Type B pancreatic cell (in vitro differentiated cells): Measurements from ENCODE around the gene HRH1. TPM values are rescaled to one million over a fixed set of nuclear protein-coding genes. Genes with fewer than 3 reads are reported as not detected.

Experiments used
- DNase-seq: peaks from one replicate; pipeline ENCODE4 v3.0.0; 2021; ENCODE audit warnings: mixed read lengths; ENCODE audit not compliant: unreplicated experiment; ENCODE audit errors: extremely low spot score
- H3K27ac Mint-ChIP-seq: 2 replicates; pipeline ENCODE4 v1.8.0; 2021; ENCODE audit warnings: mild to moderate bottlenecking, mixed read lengths
- H3K27me3 Mint-ChIP-seq: 2 replicates; pipeline ENCODE4 v1.8.0; 2021; ENCODE audit warnings: mixed read lengths
- H3K36me3 Mint-ChIP-seq: 2 replicates; pipeline ENCODE4 v1.8.0; 2021; ENCODE audit warnings: mixed read lengths
- H3K4me1 Mint-ChIP-seq: one replicate; pipeline ENCODE4 v1.8.0; 2021; ENCODE audit warnings: mixed read lengths; ENCODE audit not compliant: unreplicated experiment
- H3K4me3 Mint-ChIP-seq: 2 replicates; pipeline ENCODE4 v1.8.0; 2021; ENCODE audit warnings: mild to moderate bottlenecking, mixed read lengths
- H3K9me3 Mint-ChIP-seq: 2 replicates; pipeline ENCODE4 v1.8.0; 2021; ENCODE audit warnings: mixed read lengths
- total RNA-seq: library from RNA; stranded (reverse); gene quantifications from 2 replicates; pipeline ENCODE4 v1.2.1, GENCODE V29; 2021; ENCODE audit warnings: low replicate concordance
- TF ChIP-seq, protein P1 (sequence below): fragments of 200-600 bp; sonication (generic); conservative IDR thresholded peaks from 2 replicates; pipeline ENCODE4 v1.5.0; 2021; ENCODE audit warnings: antibody characterized with exemption, mild to moderate bottlenecking

Gene HRH1
- total RNA-seq, 1 donor from 2014 or later: 4.7 TPM

- Mint-ChIP-seq H3K4me1 (peaks cover 18% of the 10 kb centered on the region), H3K27me3 (peaks cover 35% of the 10 kb centered on the region), H3K27ac (no peak overlapping the region), H3K4me3 (no peak overlapping the region), H3K9me3 (no peaks in the 10 kb centered on the region), H3K36me3 (no peaks in the 10 kb centered on the region)
- no peak for DNase-seq
- TF ChIP-seq, protein P1, sequence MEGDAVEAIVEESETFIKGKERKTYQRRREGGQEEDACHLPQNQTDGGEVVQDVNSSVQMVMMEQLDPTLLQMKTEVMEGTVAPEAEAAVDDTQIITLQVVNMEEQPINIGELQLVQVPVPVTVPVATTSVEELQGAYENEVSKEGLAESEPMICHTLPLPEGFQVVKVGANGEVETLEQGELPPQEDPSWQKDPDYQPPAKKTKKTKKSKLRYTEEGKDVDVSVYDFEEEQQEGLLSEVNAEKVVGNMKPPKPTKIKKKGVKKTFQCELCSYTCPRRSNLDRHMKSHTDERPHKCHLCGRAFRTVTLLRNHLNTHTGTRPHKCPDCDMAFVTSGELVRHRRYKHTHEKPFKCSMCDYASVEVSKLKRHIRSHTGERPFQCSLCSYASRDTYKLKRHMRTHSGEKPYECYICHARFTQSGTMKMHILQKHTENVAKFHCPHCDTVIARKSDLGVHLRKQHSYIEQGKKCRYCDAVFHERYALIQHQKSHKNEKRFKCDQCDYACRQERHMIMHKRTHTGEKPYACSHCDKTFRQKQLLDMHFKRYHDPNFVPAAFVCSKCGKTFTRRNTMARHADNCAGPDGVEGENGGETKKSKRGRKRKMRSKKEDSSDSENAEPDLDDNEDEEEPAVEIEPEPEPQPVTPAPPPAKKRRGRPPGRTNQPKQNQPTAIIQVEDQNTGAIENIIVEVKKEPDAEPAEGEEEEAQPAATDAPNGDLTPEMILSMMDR: no peak
Measured at GRCh38 chr3:11198495-11198894, 44.2 kb downstream of the HRH1 start.

DNA sequence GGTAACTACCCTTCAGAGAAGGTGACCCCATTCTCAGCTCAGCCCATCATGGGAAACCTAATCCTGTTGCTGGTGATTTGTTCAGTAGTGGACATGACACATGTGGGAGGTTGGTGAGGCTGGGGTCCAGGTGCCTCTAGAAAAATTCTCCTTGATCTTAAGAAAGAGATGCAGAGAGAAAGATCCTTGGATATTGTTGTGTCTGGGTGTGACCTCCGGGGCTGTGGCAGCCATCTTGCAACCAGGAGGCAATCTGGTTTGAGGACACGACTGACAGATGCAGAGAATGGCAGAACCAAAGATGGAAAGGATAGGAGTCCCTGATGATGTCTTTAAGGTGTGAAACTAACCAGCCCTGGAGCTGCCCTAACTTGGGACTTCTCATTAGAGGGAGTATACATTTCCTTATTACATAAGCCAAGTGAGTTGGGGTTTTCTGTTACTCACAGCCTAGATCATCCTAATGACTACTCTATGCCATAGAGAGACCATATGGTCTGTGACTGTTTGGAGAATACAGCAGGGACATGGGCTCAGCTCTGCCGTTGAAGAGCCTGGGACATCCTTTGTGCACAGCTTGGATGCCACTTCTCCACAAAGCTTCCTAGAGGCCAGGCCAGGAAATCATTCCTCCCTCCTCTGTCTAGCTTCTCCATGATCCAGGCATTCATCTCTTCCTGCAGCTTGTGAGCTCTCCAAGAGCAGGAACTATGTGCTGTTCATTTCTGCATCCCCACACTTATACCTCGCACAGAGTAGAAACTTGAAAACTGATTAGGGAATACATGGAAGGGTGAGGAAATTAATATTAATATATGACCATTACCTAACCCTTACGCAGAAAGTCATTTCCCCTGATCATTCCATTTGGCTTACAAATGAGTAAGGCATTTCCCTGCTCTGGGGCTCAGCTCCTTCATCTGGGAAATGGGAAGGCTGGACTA, 45.9 kb downstream of the HRH1 start:
- Mint-ChIP-seq H3K36me3 (no peaks in the 10 kb centered on the region), H3K4me1 (peaks cover 18% of the 10 kb centered on the region), H3K9me3 (no peaks in the 10 kb centered on the region), H3K27ac (no peak overlapping the region), H3K4me3 (no peak overlapping the region), H3K27me3 (peaks cover 35% of the 10 kb centered on the region)
- TF ChIP-seq, protein P1: no peak
- no peak for DNase-seq

- Mint-ChIP-seq H3K27ac (no peak overlapping the region), H3K36me3 (no peaks in the 10 kb centered on the region), H3K9me3 (no peaks in the 10 kb centered on the region), H3K27me3 (peaks cover 28% of the 10 kb centered on the region), H3K4me3 (no peak overlapping the region), H3K4me1 (peaks cover 10% of the 10 kb centered on the region)
- no peak for DNase-seq
- TF ChIP-seq, protein P1: no peak
Measured at GRCh38 chr3:11201251-11202019, 47.1 kb downstream of the HRH1 start.

DNA sequence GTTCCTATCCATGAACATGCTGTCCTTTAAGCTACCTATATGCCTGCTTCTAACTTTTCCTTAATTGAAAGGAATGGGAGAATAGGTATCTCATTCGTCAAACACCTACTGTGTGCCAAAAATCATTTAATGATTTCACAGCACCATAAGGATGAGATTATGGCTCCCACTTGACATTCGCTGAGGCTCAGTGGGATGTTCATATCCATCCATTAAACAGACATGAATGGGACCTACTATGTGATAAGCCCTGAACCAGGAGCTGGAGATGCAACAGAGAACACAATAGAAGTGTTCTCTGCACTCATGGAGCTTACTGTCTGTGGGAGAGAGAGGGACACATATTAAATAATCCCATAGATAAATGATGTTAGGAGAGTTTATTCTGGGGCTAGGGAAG, 49.7 kb downstream of the HRH1 start:
- Mint-ChIP-seq H3K36me3 (no peaks in the 10 kb centered on the region), H3K4me3 (no peak overlapping the region), H3K27ac (no peak overlapping the region), H3K27me3 (peaks cover 18% of the 10 kb centered on the region), H3K9me3 (no peaks in the 10 kb centered on the region), H3K4me1 (peaks cover 9% of the 10 kb centered on the region)
- no peak for DNase-seq
- TF ChIP-seq, protein P1: no peak

- DNase-seq: no peak
- peaks cover 9% of the 10 kb centered on the region for H3K4me1 Mint-ChIP-seq
- TF ChIP-seq, protein P1: no peak
- H3K36me3 Mint-ChIP-seq: no peaks in the 10 kb centered on the region
- H3K27me3 Mint-ChIP-seq: peaks cover 11% of the 10 kb centered on the region
- H3K4me3 Mint-ChIP-seq: no peak overlapping the region
- no peaks in the 10 kb centered on the region for H3K9me3 Mint-ChIP-seq
- no peak overlapping the region for H3K27ac Mint-ChIP-seq
Measured at GRCh38 chr3:11204697-11205348, 50.5 kb downstream of the HRH1 start.
